Type B pancreatic cell (in vitro differentiated cells): ENCODE measurements around the gene PCDHGA8. TPM values are rescaled to one million over a fixed set of nuclear protein-coding genes. Genes with fewer than 3 reads are reported as not detected.
A peak's percentile ranks its signal among the peaks of the same experiment; 100 is the strongest.

Experiments used
- DNase-seq: peaks from one replicate; pipeline ENCODE4 v3.0.0; 2021; ENCODE audit warnings: mixed read lengths; ENCODE audit not compliant: unreplicated experiment; ENCODE audit errors: extremely low spot score
- H3K27ac Mint-ChIP-seq: 2 replicates; pipeline ENCODE4 v1.8.0; 2021; ENCODE audit warnings: mild to moderate bottlenecking, mixed read lengths
- H3K27me3 Mint-ChIP-seq: 2 replicates; pipeline ENCODE4 v1.8.0; 2021; ENCODE audit warnings: mixed read lengths
- H3K36me3 Mint-ChIP-seq: 2 replicates; pipeline ENCODE4 v1.8.0; 2021; ENCODE audit warnings: mixed read lengths
- H3K4me1 Mint-ChIP-seq: one replicate; pipeline ENCODE4 v1.8.0; 2021; ENCODE audit warnings: mixed read lengths; ENCODE audit not compliant: unreplicated experiment
- H3K4me3 Mint-ChIP-seq: 2 replicates; pipeline ENCODE4 v1.8.0; 2021; ENCODE audit warnings: mild to moderate bottlenecking, mixed read lengths
- H3K9me3 Mint-ChIP-seq: 2 replicates; pipeline ENCODE4 v1.8.0; 2021; ENCODE audit warnings: mixed read lengths
- total RNA-seq: library from RNA; stranded (reverse); gene quantifications from 2 replicates; pipeline ENCODE4 v1.2.1, GENCODE V29; 2021; ENCODE audit warnings: low replicate concordance
- TF ChIP-seq, protein P1 (sequence below): fragments of 200-600 bp; sonication (generic); conservative IDR thresholded peaks from 2 replicates; pipeline ENCODE4 v1.5.0; 2021; ENCODE audit warnings: antibody characterized with exemption, mild to moderate bottlenecking

Gene PCDHGA8
- total RNA-seq, 1 donor from 2014 or later = 1.3 TPM

DNA sequence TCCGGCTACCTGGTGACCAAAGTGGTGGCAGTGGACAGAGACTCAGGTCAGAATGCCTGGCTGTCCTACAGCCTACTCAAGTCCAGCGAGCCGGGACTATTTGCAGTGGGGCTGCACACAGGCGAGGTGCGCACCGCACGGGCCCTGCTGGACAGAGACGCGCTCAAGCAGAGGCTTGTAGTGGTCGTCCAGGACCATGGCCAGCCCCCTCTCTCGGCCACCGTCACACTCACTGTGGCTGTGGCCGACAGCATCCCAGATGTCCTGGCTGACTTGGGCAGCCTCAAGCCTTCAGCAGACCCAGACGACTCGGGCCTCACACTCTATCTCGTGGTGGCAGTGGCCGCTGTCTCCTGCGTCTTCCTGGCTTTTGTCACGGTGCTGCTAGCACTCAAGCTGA, 35.5 kb upstream of the PCDHGA8 start:
- H3K9me3 Mint-ChIP-seq = peaks cover 9% of the 10 kb centered on the region
- H3K27me3 Mint-ChIP-seq = no peaks in the 10 kb centered on the region
- H3K4me1 Mint-ChIP-seq = no peaks in the 10 kb centered on the region
- H3K27ac Mint-ChIP-seq = no peak overlapping the region
- TF ChIP-seq, protein P1, sequence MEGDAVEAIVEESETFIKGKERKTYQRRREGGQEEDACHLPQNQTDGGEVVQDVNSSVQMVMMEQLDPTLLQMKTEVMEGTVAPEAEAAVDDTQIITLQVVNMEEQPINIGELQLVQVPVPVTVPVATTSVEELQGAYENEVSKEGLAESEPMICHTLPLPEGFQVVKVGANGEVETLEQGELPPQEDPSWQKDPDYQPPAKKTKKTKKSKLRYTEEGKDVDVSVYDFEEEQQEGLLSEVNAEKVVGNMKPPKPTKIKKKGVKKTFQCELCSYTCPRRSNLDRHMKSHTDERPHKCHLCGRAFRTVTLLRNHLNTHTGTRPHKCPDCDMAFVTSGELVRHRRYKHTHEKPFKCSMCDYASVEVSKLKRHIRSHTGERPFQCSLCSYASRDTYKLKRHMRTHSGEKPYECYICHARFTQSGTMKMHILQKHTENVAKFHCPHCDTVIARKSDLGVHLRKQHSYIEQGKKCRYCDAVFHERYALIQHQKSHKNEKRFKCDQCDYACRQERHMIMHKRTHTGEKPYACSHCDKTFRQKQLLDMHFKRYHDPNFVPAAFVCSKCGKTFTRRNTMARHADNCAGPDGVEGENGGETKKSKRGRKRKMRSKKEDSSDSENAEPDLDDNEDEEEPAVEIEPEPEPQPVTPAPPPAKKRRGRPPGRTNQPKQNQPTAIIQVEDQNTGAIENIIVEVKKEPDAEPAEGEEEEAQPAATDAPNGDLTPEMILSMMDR = no peak
- no peak for DNase-seq
- peaks cover 7% of the 10 kb centered on the region for H3K36me3 Mint-ChIP-seq
- no peak overlapping the region for H3K4me3 Mint-ChIP-seq

DNA sequence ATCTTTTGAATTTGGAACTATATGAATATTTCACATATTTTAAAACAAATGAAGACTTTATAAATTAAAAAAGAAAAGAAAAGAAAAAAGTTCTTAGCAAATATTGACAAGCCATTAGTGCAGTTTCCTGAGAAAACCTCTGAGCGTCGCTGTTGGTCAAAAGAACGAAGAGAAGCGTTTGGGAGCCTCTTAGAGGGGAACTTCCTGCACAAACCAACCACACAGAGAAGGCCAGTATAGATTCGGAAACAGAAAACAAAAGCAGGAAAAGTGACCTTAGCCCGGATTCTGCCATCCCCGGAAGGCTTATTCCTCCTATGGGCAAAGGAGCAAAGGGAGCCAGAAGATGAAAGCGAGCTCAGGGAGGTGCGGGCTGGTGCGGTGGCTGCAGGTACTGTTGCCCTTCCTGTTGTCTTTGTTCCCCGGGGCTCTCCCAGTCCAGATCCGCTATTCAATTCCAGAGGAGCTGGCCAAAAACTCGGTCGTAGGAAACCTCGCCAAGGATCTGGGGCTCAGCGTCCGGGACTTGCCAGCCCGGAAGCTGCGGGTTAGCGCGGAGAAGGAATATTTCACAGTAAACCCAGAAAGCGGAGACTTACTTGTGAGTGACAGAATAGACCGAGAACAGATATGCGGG, 32.5 kb upstream of the PCDHGA8 start, which contains the start of gene PCDHGB2:
Gene PCDHGB2, plus strand, starts transcription at position 205 of the 637 bp plus-strand sequence. Its CDS starts 142 bp downstream, at position 347.
- no peaks in the 10 kb centered on the region for H3K36me3 Mint-ChIP-seq
- peaks cover 14% of the 10 kb centered on the region for H3K9me3 Mint-ChIP-seq
- H3K27me3 Mint-ChIP-seq = no peaks in the 10 kb centered on the region
- H3K27ac Mint-ChIP-seq = no peak within 1 kb of the TSS
- TF ChIP-seq, protein P1 = peak; percentile 50
- no peak for DNase-seq
- no peaks in the 10 kb centered on the region for H3K4me1 Mint-ChIP-seq
- no peak within 1 kb of the TSS for H3K4me3 Mint-ChIP-seq

GRCh38 chr5:141360685-141361084, 31.7 kb upstream of the PCDHGA8 start:
- Mint-ChIP-seq H3K4me1 (no peaks in the 10 kb centered on the region), H3K9me3 (peaks cover 14% of the 10 kb centered on the region), H3K4me3 (no peak overlapping the region), H3K27ac (no peak overlapping the region), H3K27me3 (no peaks in the 10 kb centered on the region), H3K36me3 (no peaks in the 10 kb centered on the region)
- DNase-seq = no peak
- TF ChIP-seq, protein P1 = no peak

- no peaks in the 10 kb centered on the region for H3K36me3 Mint-ChIP-seq
- no peak overlapping the region for H3K27ac Mint-ChIP-seq
- H3K27me3 Mint-ChIP-seq = no peaks in the 10 kb centered on the region
- no peaks in the 10 kb centered on the region for H3K4me1 Mint-ChIP-seq
- H3K9me3 Mint-ChIP-seq = peaks cover 14% of the 10 kb centered on the region
- H3K4me3 Mint-ChIP-seq = no peak overlapping the region
- TF ChIP-seq, protein P1 = no peak
- DNase-seq = no peak
Observed at GRCh38 chr5:141362719-141363118, 29.7 kb upstream of the PCDHGA8 start.

GRCh38 chr5:141363952-141364660, 28.3 kb upstream of the PCDHGA8 start, which contains the start of gene PCDHGA5:
Gene PCDHGA5, plus strand, starts transcription at chr5:141364162. Its CDS starts 169 bp downstream, at chr5:141364331.
- Mint-ChIP-seq H3K27ac (no peak within 1 kb of the TSS), H3K36me3 (no peaks in the 10 kb centered on the region), H3K4me1 (no peaks in the 10 kb centered on the region)

More at GRCh38 chr5:141363952-141364660, 28.3 kb upstream of the PCDHGA8 start, which contains the start of gene PCDHGA5:
- H3K27me3 Mint-ChIP-seq = no peaks in the 10 kb centered on the region
- TF ChIP-seq, protein P1 = no peak
- no peak for DNase-seq
- H3K9me3 Mint-ChIP-seq = peaks cover 10% of the 10 kb centered on the region
- no peak within 1 kb of the TSS for H3K4me3 Mint-ChIP-seq
